AG09319 (cell line): ENCODE results near the gene PANX2.
A peak's percentile ranks its signal among the peaks of the same experiment; 100 is the strongest.

Experiments used
- DNase-seq: peaks from one replicate; pipeline ENCODE4 v3.0.0-alpha.2; 2010; ENCODE audit warnings: low read depth; ENCODE audit errors: extremely low read depth
- TF ChIP-seq, protein P1 (sequence below): IDR thresholded peaks from 2 replicates; pipeline ENCODE4 v1.5.1; 2011; ENCODE audit warnings: low read depth, mild to moderate bottlenecking, inconsistent platforms, low read length, moderate library complexity

PANX2 gene

DNA sequence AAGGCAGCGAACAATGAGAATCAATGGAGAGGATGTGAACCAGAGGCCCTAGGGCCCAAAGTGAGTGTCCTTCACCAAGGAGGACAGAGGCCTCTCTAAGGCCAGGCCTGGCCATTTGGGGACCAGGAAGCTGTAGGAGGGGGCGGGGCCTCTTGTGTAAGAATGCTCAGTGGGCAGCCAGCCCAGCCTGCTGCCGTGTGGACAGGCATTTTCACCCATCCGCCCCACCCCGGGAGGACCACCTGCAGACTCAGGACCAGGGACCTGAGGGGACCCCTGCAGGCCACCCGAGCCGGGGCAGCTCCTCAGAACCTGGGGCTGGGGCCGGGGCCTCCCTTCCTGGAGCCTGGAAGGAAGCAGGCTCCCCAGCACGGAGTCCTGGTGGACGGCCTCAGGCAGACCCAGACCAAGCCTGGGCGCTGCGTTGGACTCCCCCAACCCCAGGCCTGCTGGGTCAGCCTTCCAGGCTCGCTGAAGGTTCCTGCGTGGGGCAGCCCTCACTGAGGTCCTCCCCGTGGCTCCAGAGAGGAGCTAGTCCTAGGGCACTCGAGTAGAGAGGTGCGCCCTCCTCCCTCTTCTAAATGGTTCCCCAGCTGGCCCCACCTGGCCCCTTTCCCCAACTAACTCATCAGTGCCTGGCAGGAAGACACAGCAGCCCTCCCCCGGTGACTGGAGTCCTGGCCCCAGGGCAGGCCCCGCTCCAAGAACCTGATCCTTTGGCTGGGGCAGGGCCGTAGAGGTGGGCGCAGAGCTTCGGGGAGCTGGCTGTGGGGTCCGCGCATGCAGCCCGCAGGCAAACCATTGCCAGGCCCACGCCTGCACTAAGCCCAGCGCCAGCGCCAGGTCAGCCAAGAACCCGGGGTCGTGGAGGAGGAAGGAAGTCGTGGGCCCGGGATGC lies 13.7 kb downstream of the PANX2 start:
- peak; percentile 23 for DNase-seq
- TF ChIP-seq, protein P1, sequence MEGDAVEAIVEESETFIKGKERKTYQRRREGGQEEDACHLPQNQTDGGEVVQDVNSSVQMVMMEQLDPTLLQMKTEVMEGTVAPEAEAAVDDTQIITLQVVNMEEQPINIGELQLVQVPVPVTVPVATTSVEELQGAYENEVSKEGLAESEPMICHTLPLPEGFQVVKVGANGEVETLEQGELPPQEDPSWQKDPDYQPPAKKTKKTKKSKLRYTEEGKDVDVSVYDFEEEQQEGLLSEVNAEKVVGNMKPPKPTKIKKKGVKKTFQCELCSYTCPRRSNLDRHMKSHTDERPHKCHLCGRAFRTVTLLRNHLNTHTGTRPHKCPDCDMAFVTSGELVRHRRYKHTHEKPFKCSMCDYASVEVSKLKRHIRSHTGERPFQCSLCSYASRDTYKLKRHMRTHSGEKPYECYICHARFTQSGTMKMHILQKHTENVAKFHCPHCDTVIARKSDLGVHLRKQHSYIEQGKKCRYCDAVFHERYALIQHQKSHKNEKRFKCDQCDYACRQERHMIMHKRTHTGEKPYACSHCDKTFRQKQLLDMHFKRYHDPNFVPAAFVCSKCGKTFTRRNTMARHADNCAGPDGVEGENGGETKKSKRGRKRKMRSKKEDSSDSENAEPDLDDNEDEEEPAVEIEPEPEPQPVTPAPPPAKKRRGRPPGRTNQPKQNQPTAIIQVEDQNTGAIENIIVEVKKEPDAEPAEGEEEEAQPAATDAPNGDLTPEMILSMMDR = no peak

GRCh38 chr22:50184902-50185374 lies 14.4 kb downstream of the PANX2 start:
- no peak for DNase-seq
- TF ChIP-seq, protein P1 = no peak

- TF ChIP-seq, protein P1 = no peak
- DNase-seq = peak; percentile 71
Observed at GRCh38 chr22:50185375-50186087, 15.0 kb downstream of the PANX2 start, which contains the start of gene TRABD. Gene TRABD (plus strand): TSS chr22:50185913. CDS start chr22:50193061, 7,148 bp downstream.

- DNase-seq = no peak
- TF ChIP-seq, protein P1 = no peak
Observed at GRCh38 chr22:50186181-50186714, 15.7 kb downstream of the PANX2 start.

GRCh38 chr22:50186761-50187523 lies 16.4 kb downstream of the PANX2 start:
- TF ChIP-seq, protein P1 = no peak
- DNase-seq = no peak

GRCh38 chr22:50188356-50188755 lies 17.8 kb downstream of the PANX2 start:
- TF ChIP-seq, protein P1 = no peak
- DNase-seq = no peak
